Effector memory CD8-positive, alpha-beta T cell (primary cell): ENCODE results near the gene COL1A1.

ENCODE experiments used
- ATAC-seq: fragments of 150-1000 bp; cut with Tn5 transposase; replicated peaks from 2 replicates; pipeline ENCODE4 v1.10.0; 2021; ENCODE audit warnings: mild to moderate bottlenecking, moderate library complexity
- DNase-seq, 3 experiments: peaks; one replicate each; pipeline ENCODE4 v3.0.0; 2021
- H3K27ac Mint-ChIP-seq, 2 donors: one replicate each; pipeline ENCODE4 v1.8.0; 2022; ENCODE audit warnings: mild to moderate bottlenecking in 2 of 2, mixed read lengths in 2 of 2, moderate library complexity in 2 of 2
- H3K27me3 Mint-ChIP-seq, 2 donors: one replicate each; pipeline ENCODE4 v1.8.0; 2022; ENCODE audit warnings: mixed read lengths in 2 of 2
- H3K36me3 Mint-ChIP-seq: one replicate; pipeline ENCODE4 v1.8.0; 2022; ENCODE audit warnings: mild to moderate bottlenecking, moderate library complexity, mixed read lengths; ENCODE audit not compliant: insufficient read depth
- H3K4me1 Mint-ChIP-seq, 2 donors: one replicate each; pipeline ENCODE4 v1.8.0; 2022; ENCODE audit warnings: low read depth in 2 of 2, mixed read lengths in 2 of 2
- H3K4me3 Mint-ChIP-seq, 2 donors: one replicate each; pipeline ENCODE4 v1.8.0; 2022; ENCODE audit warnings: mild to moderate bottlenecking in 2 of 2, mixed read lengths in 2 of 2, moderate library complexity in 2 of 2
- H3K9me3 Mint-ChIP-seq, 2 donors: one replicate each; pipeline ENCODE4 v1.8.0; 2022; ENCODE audit warnings: mixed read lengths in 2 of 2

The COL1A1 gene

DNA sequence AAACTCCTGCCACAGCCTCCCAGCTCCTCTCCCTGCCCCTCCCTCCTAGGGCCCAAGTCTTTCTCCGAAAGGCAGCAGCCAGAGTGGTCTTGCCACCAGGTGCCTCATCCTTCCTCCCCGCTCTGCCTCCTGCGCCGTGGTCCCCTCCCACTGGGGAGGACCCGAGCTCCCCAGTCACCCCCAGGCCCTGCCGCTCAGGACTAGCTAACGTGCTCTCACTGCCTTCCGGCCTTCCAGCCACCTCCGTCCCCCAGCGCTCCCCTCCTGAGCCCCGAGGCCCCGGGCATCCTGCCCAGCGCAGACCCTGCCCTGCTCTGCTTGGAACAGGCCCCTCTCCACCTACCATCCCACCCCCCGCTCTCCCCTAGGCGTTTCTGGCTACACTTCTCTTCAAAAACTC is 19.4 kb upstream of the COL1A1 start:
- peaks cover 0 to under 1% of the 10 kb centered on the region in 2 donors for H3K9me3 Mint-ChIP-seq
- ATAC-seq: no peak
- peaks cover 24 to 36% of the 10 kb centered on the region in 2 donors for H3K27me3 Mint-ChIP-seq
- no peaks in the 10 kb centered on the region for H3K4me1 Mint-ChIP-seq
- DNase-seq: no peak
- H3K27ac Mint-ChIP-seq: no peak overlapping the region
- H3K4me3 Mint-ChIP-seq: no peak overlapping the region
- H3K36me3 Mint-ChIP-seq: no peaks in the 10 kb centered on the region

GRCh38 chr17:50219939-50220465 is 18.6 kb upstream of the COL1A1 start:
- Mint-ChIP-seq H3K36me3 (no peaks in the 10 kb centered on the region), H3K9me3 (no peaks in the 10 kb centered on the region), H3K4me3 (no peak overlapping the region), H3K4me1 (no peaks in the 10 kb centered on the region), H3K27ac (no peak overlapping the region), H3K27me3 (peaks cover 24 to 37% of the 10 kb centered on the region in 2 donors)
- DNase-seq (no peak), ATAC-seq (no peak)

DNA sequence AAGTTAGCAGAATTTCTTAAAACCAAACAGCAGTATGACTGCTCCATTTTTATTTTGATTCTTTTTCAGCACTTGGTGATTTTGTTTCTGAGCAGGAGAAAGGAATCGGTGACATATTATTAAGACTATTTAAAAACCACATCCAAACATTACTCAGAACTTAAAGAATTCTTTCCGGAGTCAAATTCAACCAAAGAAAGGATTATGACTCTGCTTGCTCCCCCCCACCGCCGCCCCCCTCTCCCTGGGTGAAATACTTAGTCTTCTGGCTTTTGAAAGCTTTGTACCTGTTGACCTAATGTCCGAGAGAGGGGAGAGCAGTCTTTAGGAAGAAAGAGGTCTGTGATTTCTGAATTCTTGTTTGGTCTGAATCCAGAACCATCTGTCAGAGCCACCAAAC is 17.9 kb upstream of the COL1A1 start:
- Mint-ChIP-seq H3K27me3 (peaks cover 26 to 43% of the 10 kb centered on the region in 2 donors), H3K27ac (no peak overlapping the region), H3K4me3 (no peak overlapping the region), H3K36me3 (no peaks in the 10 kb centered on the region), H3K4me1 (no peaks in the 10 kb centered on the region), H3K9me3 (no peaks in the 10 kb centered on the region)
- no peak for ATAC-seq
- DNase-seq: no peak

DNA sequence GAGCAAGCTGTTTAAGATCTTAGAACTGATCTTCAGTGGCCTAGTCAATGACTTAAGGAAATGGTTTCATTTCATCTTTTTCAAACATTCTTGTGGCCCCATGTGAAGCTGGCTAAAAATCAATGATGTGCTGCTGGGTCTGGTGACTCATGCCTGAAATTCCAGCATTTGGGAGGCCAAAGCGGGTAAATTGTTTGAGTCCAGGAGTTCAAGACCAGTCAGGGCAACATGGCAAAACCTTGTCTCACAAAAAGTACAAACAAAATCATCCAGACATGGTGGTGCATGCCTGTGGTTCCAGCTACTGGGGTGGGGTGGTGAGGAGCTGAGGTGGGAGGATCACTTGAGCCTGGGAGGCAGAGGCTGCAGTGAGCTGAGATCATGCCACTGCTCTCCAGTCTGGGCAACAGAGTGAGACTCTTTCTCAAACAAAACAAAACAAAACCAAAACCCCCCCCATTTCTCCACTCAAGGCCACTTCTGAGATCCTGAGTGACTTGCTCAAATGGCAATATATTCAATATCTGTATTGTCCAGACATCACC is 17.4 kb upstream of the COL1A1 start:
- H3K9me3 Mint-ChIP-seq: no peaks in the 10 kb centered on the region

DNA sequence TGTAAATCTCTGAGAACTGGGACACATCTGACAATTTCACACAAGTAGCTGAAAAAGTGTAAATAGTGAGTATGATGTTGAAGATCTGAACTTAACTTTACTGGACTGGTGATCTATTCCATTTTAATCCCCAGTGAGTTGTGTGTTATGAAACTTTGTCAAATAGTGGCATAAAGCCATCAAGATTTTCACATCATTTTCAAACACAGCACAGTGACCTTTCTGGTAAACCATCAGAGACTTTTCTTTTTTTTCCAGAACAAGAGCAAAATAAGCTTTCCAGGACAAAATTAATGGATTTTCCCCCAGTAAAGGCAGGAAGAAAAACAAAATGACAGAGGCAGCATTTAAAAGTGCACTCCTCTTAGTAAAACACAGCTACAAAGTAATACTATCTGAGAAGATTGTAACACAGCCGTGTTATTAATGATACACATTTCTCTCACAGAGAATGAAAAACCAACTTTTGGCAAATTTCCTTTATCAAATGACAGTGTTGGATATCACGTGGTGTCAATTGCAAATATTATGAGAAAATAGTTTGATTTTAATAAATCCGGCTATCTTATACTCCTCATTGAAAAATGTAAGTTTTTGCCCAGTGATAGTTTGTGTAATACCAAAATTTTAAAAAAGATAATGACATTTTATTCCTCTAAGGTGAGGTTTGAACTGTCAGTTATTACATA is 16.8 kb upstream of the COL1A1 start:
- Mint-ChIP-seq H3K36me3 (no peaks in the 10 kb centered on the region), H3K27ac (no peak overlapping the region), H3K4me1 (peaks cover 2 to 4% of the 10 kb centered on the region in 2 donors), H3K9me3 (no peaks in the 10 kb centered on the region), H3K27me3 (peaks cover 29 to 51% of the 10 kb centered on the region in 2 donors), H3K4me3 (no peak overlapping the region)
- no peak for ATAC-seq
- no peak for DNase-seq

More for the DNA sequence above, 17.4 kb upstream of the COL1A1 start:
- H3K27me3 Mint-ChIP-seq: peaks cover 29 to 48% of the 10 kb centered on the region in 2 donors
- no peak overlapping the region for H3K4me3 Mint-ChIP-seq
- ATAC-seq (no peak), DNase-seq (no peak)
- no peak overlapping the region for H3K27ac Mint-ChIP-seq
- no peaks in the 10 kb centered on the region for H3K36me3 Mint-ChIP-seq
- H3K4me1 Mint-ChIP-seq: no peaks in the 10 kb centered on the region

DNA sequence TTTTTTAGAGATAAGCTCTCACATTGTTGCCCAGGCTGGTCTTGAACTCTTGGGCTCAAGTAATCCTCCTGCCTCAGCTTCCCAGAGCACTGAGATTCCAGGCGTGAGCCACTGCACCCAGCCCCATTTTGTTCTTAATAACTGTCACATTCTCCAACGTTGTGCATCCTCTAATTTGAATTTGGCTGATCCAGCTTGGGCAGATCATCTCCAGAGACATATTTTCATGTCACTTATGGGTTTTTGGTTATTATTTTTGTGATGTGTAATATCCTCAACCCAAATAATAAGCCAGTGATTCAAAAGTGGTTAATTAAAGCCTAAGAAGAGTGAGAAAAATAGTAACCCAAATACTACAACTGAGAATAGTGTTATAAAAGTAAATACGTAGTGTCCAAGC is 16.2 kb upstream of the COL1A1 start:
- H3K27ac Mint-ChIP-seq: no peak overlapping the region
- H3K36me3 Mint-ChIP-seq: no peaks in the 10 kb centered on the region
- peaks cover 29 to 58% of the 10 kb centered on the region in 2 donors for H3K27me3 Mint-ChIP-seq
- no peaks in the 10 kb centered on the region for H3K9me3 Mint-ChIP-seq
- ATAC-seq (no peak), DNase-seq (no peak)
- H3K4me3 Mint-ChIP-seq: no peak overlapping the region
- H3K4me1 Mint-ChIP-seq: peaks cover 7 to 8% of the 10 kb centered on the region in 2 donors

- H3K9me3 Mint-ChIP-seq: no peaks in the 10 kb centered on the region
- H3K27me3 Mint-ChIP-seq: peaks cover 33 to 61% of the 10 kb centered on the region in 2 donors
- H3K36me3 Mint-ChIP-seq: no peaks in the 10 kb centered on the region
- no peak for ATAC-seq
- H3K4me1 Mint-ChIP-seq: peaks cover 9 to 12% of the 10 kb centered on the region in 2 donors
- no peak for DNase-seq
- H3K4me3 Mint-ChIP-seq: no peak overlapping the region
- no peak overlapping the region for H3K27ac Mint-ChIP-seq
Measured at GRCh38 chr17:50214976-50215760, 13.7 kb upstream of the COL1A1 start.

DNA sequence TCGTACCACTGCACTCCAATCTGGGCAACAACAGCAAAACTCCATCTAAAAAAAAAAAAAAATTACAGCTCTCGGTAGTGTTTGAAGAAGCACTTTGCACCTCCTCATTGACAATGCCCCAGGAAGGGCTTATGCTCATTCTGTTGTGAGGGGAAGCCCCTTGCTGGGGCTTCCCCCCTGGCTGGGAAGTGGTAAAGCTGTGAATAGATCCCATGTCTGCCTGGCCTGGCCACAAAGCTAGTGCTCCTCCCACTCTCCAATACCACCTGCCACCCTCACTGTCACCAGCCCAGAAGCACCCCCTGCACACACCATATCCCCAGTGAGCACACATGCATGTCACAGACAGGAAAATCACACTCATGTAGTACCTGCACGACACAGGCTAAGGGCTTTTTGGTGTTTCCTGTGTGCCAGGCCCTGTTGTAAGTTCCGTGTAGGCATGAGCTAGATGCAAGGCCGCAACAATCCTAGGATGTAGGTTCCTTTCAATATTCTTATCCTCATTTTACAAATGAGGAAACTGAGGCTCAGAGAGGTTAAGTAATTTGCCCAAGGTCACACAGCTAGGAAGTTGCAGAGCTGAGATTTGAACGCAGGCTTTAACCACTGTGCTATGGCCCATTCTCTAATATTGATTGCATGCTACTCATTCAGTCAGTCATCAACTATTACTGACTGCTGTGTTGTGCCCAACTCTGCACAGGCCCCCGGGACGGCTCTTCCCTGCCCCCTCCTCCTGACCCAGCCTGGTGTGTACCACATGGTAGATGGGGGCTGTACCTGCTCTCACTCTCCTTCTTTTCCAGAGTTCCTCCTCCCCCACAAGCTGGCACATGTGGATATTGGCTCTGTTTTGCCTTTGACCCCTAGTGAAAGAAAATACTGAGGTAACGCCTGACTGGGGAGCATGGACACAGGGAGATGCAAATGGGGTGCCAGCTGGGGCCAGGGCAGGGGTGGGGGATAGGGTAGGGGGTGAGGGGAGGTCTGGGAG is 11.9 kb upstream of the COL1A1 start:
- H3K36me3 Mint-ChIP-seq: no peaks in the 10 kb centered on the region
- ATAC-seq: peak; percentile 98
- DNase-seq: peak; percentile 40 to 43 (median 43)
- peaks cover 9 to 12% of the 10 kb centered on the region in 2 donors for H3K4me1 Mint-ChIP-seq
- peaks cover 42 to 75% of the 10 kb centered on the region in 2 donors for H3K27me3 Mint-ChIP-seq
- no peaks in the 10 kb centered on the region for H3K9me3 Mint-ChIP-seq
- H3K27ac Mint-ChIP-seq: no peak overlapping the region
- no peak overlapping the region for H3K4me3 Mint-ChIP-seq

DNA sequence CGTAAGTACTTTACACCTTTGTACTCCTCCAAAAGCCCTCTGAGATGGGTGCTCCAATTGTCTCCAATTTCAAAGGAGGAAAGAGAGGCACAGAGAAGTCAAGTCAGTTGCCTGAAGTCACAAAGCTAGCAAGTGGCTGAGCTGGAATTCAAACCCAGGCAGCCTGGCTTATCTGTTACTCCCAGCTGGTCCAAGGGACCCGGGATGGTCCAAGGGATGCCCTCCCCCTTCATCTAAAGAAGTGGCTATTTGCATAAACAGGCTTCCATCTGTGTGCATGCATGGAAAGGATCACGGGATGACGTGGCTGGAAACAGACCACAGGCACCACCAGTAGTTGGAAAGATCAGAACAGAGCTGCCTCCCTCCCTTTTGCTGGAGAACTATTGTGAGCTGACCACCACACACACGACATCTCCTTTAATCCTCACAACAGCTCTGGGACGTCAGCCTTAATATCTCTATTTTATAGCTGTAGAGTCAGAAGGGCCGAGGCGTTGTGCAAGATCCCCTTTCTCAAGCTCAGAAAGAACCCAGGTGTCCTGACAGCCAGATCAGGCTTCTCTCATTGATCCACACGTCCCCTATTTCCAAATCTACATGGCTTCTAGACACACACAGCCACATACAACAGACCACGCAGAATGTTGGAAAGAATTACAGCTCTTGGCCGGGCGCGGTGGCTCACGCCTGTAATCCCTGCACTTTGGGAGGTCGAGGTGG is 10.9 kb upstream of the COL1A1 start:
- no peak for ATAC-seq
- no peak overlapping the region for H3K27ac Mint-ChIP-seq
- peaks cover 11 to 12% of the 10 kb centered on the region in 2 donors for H3K4me1 Mint-ChIP-seq
- no peak overlapping the region for H3K4me3 Mint-ChIP-seq
- peaks cover 43 to 86% of the 10 kb centered on the region in 2 donors for H3K27me3 Mint-ChIP-seq
- no peak for DNase-seq
- no peaks in the 10 kb centered on the region for H3K9me3 Mint-ChIP-seq
- H3K36me3 Mint-ChIP-seq: no peaks in the 10 kb centered on the region

DNA sequence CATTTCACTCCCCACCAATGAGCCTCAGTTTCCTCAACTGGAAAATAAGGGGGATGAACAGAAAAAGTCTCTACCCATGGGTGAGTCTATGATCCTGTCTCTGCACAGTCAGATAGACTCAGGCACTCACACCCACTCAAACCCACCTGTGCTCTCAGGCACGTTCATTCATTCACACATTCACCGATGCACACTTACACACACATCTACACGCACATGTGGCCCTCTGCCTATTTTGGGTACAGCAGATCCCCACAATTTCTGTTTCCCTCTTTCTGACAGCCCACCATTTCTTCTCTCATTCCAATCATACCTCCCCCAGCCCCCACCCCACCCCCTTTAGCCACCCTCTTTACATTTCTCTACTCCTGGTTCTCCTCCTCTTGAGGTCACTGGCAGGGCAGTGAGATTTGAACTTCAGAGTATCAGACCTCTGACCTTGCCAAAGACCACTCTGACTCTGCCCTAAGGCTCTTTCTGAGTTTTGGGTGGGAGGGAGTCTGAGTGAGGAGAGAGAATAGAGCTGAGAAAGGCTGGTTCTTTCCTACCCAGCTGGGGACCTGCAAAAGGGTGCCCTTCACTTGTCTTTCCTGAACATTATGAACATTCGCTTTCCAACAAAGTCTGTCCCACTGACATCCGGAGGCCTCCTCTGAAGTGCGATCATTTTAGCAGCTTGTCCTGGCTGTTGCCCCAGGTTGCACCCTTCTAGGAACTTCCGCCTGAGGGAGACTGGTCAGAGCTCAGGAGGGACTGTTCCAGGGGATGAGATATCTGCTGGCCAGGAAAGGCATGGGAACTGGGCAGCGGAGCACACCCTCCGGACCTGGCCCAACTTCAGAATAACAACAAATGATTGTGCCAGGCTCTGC is 10.1 kb upstream of the COL1A1 start:
- H3K4me3 Mint-ChIP-seq: no peak overlapping the region
- H3K27ac Mint-ChIP-seq: no peak overlapping the region
- peaks cover 47 to 88% of the 10 kb centered on the region in 2 donors for H3K27me3 Mint-ChIP-seq
- H3K9me3 Mint-ChIP-seq: no peaks in the 10 kb centered on the region
- ATAC-seq: no peak
- no peaks in the 10 kb centered on the region for H3K36me3 Mint-ChIP-seq
- H3K4me1 Mint-ChIP-seq: peaks cover 14 to 17% of the 10 kb centered on the region in 2 donors
- no peak for DNase-seq

- DNase-seq (no peak), ATAC-seq (no peak)
- peaks cover 56 to 92% of the 10 kb centered on the region in 2 donors for H3K27me3 Mint-ChIP-seq
- H3K4me3 Mint-ChIP-seq: no peak overlapping the region
- no peaks in the 10 kb centered on the region for H3K36me3 Mint-ChIP-seq
- H3K4me1 Mint-ChIP-seq: peaks cover 14 to 17% of the 10 kb centered on the region in 2 donors
- no peaks in the 10 kb centered on the region for H3K9me3 Mint-ChIP-seq
- no peak overlapping the region for H3K27ac Mint-ChIP-seq
Measured at GRCh38 chr17:50210240-50211225, 9.1 kb upstream of the COL1A1 start.
